Kidney epithelial cell (primary cell): ENCODE results near the gene INMT. TPM values are rescaled to one million over a fixed set of nuclear protein-coding genes. Genes with fewer than 3 reads are reported as not detected.
A peak's percentile ranks its signal among the peaks of the same experiment; 100 is the strongest.

Source experiments
- DNase-seq: peaks from one replicate; pipeline ENCODE4 v3.0.0-alpha.2; 2010; ENCODE audit warnings: low read depth
- H3K27me3 ChIP-seq: 2 replicates; pipeline ENCODE4 v1.6.0; 2011; ENCODE audit warnings: low read length; ENCODE audit not compliant: control insufficient read depth, insufficient read depth
- H3K36me3 ChIP-seq: 2 replicates; pipeline ENCODE4 v1.5.1; 2011; ENCODE audit warnings: low read length; ENCODE audit not compliant: control insufficient read depth, insufficient read depth
- H3K4me3 ChIP-seq: 2 replicates; pipeline ENCODE4 v1.5.1; 2011; ENCODE audit warnings: low read depth, mild to moderate bottlenecking, control low read depth, low read length
- total RNA-seq: library from RNA; depleted of rRNA; stranded (reverse); fragments of >200 nt; gene quantifications from 2 replicates; pipeline ENCODE4 v1.2.3, GENCODE V29; 2015
- TF ChIP-seq, protein P1 (sequence below): IDR thresholded peaks from 2 replicates; pipeline ENCODE4 v1.5.1; 2011; ENCODE audit warnings: mild to moderate bottlenecking, moderate library complexity, low read length, control low read depth, inconsistent platforms; ENCODE audit not compliant: insufficient read depth, poor library complexity, severe bottlenecking

The INMT gene
- total RNA-seq, 1 donor from 2014 or later, result not detected

DNA sequence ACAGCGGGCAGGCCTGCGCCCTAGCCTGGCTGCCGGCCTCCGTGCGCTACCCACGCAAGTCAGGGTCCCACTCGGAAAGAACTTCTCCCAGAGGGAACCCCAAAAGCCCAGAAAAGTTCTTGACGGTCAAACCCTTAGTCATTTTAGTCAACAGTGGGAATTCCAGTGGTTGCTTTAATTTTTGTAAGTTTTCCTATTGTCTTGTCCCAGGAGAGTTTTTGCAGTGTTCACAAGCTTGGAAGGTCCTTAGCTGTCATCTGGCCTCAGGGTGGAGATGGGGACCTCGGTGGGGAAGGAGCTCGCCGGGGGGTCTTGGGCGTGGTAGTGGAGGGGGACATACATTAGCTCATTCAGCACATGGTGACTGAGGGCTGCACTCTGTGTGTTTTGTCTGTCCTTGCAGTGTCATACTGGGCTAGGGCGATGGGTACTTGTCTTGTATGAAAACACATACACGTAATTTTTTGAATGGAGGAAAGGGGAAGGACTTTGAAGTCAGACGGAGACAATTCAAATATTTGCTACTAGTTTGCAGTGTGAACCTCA lies 20.0 kb downstream of the INMT start:
- DNase-seq, result no peak
- no peaks in the 10 kb centered on the region for H3K36me3 ChIP-seq
- H3K27me3 ChIP-seq, result no peaks in the 10 kb centered on the region
- H3K4me3 ChIP-seq, result peak overlapping the region; percentile 66
- TF ChIP-seq, protein P1, sequence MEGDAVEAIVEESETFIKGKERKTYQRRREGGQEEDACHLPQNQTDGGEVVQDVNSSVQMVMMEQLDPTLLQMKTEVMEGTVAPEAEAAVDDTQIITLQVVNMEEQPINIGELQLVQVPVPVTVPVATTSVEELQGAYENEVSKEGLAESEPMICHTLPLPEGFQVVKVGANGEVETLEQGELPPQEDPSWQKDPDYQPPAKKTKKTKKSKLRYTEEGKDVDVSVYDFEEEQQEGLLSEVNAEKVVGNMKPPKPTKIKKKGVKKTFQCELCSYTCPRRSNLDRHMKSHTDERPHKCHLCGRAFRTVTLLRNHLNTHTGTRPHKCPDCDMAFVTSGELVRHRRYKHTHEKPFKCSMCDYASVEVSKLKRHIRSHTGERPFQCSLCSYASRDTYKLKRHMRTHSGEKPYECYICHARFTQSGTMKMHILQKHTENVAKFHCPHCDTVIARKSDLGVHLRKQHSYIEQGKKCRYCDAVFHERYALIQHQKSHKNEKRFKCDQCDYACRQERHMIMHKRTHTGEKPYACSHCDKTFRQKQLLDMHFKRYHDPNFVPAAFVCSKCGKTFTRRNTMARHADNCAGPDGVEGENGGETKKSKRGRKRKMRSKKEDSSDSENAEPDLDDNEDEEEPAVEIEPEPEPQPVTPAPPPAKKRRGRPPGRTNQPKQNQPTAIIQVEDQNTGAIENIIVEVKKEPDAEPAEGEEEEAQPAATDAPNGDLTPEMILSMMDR, result no peak

DNA sequence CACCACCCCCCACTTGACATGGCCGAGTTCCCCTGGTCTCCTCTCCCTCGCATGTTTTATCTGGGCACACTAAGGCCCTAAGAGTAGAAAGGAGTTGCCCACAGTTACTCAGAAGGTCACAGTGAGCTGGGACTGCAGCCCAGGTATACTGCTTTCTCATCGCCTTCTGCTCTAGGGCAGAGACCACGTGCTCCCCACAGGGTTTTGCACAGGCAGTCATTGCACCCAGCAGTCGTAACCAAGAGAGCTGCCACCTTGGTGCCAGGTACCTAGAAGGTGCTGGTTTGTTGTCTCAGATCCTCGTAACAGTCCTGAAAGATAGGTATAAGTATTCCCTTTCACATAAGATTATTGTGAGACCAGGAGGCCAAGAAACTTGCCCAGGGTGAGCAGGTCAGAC lies 21.0 kb downstream of the INMT start:
- no peaks in the 10 kb centered on the region for H3K36me3 ChIP-seq
- H3K4me3 ChIP-seq, result no peak overlapping the region
- TF ChIP-seq, protein P1, result no peak
- DNase-seq, result no peak
- no peaks in the 10 kb centered on the region for H3K27me3 ChIP-seq

DNA sequence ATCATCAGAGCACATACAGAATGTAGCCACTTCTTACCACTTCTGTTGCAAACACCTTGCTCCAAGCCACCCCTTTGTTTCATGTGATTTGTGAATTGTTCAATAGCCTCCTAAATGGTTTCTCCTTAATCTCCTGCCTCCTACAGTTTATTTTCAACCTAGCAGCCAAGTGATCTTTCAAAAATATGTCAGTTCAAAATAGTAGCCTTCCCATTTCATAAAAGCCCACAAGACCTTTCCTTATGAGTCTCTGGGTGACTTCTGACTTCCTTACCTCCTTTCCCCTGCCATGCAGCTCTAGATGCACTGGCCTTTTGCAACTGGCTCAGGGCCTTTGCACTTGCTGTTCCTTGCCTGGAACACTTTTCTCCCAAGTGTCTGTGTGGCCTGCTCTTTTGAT lies 24.1 kb downstream of the INMT start:
- Histone ChIP-seq H3K36me3 (no peaks in the 10 kb centered on the region), H3K27me3 (no peaks in the 10 kb centered on the region), H3K4me3 (no peak overlapping the region)
- TF ChIP-seq, protein P1, result no peak
- DNase-seq, result no peak

DNA sequence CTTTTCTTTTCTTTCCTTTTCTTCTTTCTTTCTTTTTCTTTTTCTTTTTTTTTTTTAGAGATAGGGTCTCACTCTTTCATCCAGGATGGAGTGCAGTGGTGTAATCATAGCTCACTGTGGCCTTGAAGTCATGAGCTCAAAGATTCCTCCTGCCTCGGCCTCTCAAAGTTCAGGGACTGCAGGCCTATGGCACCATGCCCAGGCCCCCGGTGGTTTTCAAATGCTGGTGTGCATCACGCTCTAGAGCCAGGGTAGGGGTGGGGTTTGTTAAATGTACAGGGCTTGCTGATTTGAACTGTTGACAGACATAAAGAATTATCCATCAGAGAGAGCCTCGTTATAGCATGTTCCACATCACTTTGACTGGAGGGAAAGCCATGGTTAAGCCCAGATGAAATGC lies 25.0 kb downstream of the INMT start:
- no peaks in the 10 kb centered on the region for H3K27me3 ChIP-seq
- no peak for DNase-seq
- no peak overlapping the region for H3K4me3 ChIP-seq
- TF ChIP-seq, protein P1, result no peak
- H3K36me3 ChIP-seq, result no peaks in the 10 kb centered on the region

DNA sequence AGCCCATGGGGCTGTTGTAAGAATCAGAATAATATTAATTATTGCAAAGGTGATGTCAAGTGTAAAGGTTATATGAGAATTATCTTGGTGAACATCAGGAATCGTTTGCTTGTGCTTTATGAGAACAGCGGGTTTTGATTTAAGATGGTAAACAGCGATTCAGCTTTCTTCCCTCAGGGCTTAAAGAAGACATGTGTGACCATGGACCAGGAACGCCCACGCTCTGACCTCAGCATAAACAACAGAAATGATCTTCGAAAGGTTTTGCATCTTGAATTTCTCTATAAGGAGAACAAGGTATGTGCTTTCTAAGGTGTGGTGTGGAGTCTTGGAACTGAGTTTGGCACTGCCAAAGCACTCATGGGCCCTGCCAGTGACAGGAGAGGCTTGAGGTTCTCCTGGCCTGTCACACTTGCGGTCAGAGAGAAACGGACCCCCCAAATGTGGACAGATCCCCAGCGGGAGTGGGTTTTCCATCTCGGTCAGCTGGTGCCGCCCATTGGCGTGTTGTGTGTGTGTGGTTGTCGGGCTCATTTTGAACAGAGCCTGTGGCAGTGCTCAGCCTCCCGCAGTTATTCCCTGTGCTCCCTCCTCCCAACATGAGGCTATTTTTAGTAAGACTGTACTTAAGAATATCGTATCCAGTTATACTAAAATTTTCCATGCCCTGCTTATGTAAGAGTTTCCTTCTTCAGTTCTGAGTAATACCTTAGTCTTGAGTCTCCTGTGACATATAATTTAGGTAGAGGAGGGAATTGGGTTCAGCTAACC lies 26.5 kb downstream of the INMT start:
- no peaks in the 10 kb centered on the region for H3K27me3 ChIP-seq
- DNase-seq, result no peak
- H3K36me3 ChIP-seq, result peaks cover 1% of the 10 kb centered on the region
- no peak overlapping the region for H3K4me3 ChIP-seq
- TF ChIP-seq, protein P1, result no peak
